ENCODE results near the gene BRAF. TPM values are rescaled to one million over a fixed set of nuclear protein-coding genes. Genes with fewer than 3 reads are reported as not detected.

BRAF gene
- total and polyA plus RNA-seq, 11 donors, result 6.7 to 33.5 (median 23.4) TPM

DNA sequence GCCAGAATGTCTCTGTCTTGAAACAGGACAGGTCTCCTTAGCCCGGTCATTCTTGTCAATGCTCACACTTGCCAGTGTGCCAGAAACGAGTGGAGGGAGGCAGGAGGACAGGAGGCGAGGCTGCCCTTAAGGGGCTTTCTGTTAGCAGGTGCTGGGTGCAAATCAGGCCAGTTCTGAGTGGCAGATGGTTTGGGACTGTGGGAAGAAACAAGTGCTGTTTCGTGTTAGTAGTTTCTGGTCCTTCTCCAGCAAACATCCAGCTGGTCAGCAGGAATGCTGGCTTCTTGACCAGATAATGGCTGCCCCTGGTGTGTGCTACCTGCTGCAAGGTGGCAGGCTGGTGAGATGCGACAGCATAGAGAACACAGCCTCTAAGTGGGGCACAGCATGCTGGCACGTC, 236.4 kb downstream of the BRAF start:
- Histone ChIP-seq H3K4me1 (no peaks in the 10 kb centered on the region), H3K9me3 (no peaks in the 10 kb centered on the region), H3K27me3 (no peaks in the 10 kb centered on the region), H3K27ac (no peak overlapping the region), H3K4me3 (no peak overlapping the region), H3K36me3 (peaks cover 0 to 60% (median 41%) of the 10 kb centered on the region in 9 donors)
- intact Hi-C loops (cut with DNase I), result loop anchor here in 1 of 10 donors (10.0 kb wide), 1 partner anchor 326 kb away; the partner anchor contains the start of gene MRPS33
- ATAC-seq, result no peak
- no peak for DNase-seq
- TF ChIP-seq POLR2A (IDR thresholded peaks at IDR 0.05) (no peak), CTCF (IDR thresholded peaks at IDR 0.05) (no peak)
- WGBS, 4 donors, result 89 to 94% (median 94%) methylated on average over 6 of the region's 6 CpGs

- Histone ChIP-seq H3K9me3 (no peaks in the 10 kb centered on the region), H3K27ac (no peak overlapping the region), H3K27me3 (no peaks in the 10 kb centered on the region), H3K4me3 (no peak overlapping the region), H3K4me1 (no peaks in the 10 kb centered on the region), H3K36me3 (peaks cover 0 to 65% (median 44%) of the 10 kb centered on the region in 9 donors)
- no peak for DNase-seq
- intact Hi-C loops (cut with DNase I), result loop anchor here in 1 of 10 donors (10.0 kb wide), 1 partner anchor 328 kb away; the partner anchor contains the start of gene MRPS33
- ATAC-seq, result no peak
- TF ChIP-seq CTCF (IDR thresholded peaks at IDR 0.05), result no peak
- TF ChIP-seq POLR2A (IDR thresholded peaks at IDR 0.05), result no peak
- 96 to 97% (median 97%) methylated on average over 11 of the region's 11 CpGs for WGBS, 4 donors
Observed at GRCh38 chr7:140686921-140687320, 237.8 kb downstream of the BRAF start.

- WGBS, 4 donors, result 60 to 75% (median 67%) methylated on average over 8 to 10 of the region's 10 CpGs
Observed at GRCh38 chr7:140685407-140686087, 239.2 kb downstream of the BRAF start.

More at GRCh38 chr7:140685407-140686087, 239.2 kb downstream of the BRAF start:
- no peak for TF ChIP-seq POLR2A (IDR thresholded peaks at IDR 0.05)
- no peak for TF ChIP-seq CTCF (IDR thresholded peaks at IDR 0.05)
- Histone ChIP-seq H3K36me3 (peaks cover 0 to 74% (median 47%) of the 10 kb centered on the region in 9 donors), H3K4me3 (no peak overlapping the region), H3K4me1 (no peaks in the 10 kb centered on the region), H3K27ac (no peak overlapping the region), H3K27me3 (no peaks in the 10 kb centered on the region), H3K9me3 (no peaks in the 10 kb centered on the region)
- intact Hi-C loops (cut with DNase I), result loop anchor here in 1 of 10 donors (10.0 kb wide), 1 partner anchor 329 kb away; the partner anchor contains the start of gene MRPS33
- peak in 1 of 4 donors; percentile 21 for ATAC-seq
- no peak for DNase-seq

Measured in heart left ventricle (tissue), 16 donors.